Adrenal gland (tissue), 12 donors: ENCODE measurements around the gene DIS3L. TPM values are rescaled to one million over a fixed set of nuclear protein-coding genes. Genes with fewer than 3 reads are reported as not detected.

Experiments
- DNase-seq, 7 donors: peaks; one replicate each; pipeline ENCODE4 v3.0.0-alpha.2; 2019 to 2020
- H3K27ac ChIP-seq, 5 donors: fragments of 200-600 bp; sonication (generic) in 4 of 5; 1 replicate in 3 of 5; 2 replicates in 2 of 5; pipeline versions ENCODE4 v1.5.1 to v1.8.0; 2016 to 2020; ENCODE audit warnings: mild to moderate bottlenecking in 1 of 5
- H3K27me3 ChIP-seq: fragments of 200-600 bp; 2 replicates; pipeline ENCODE4 v1.8.0; 2021
- H3K36me3 ChIP-seq, 2 donors: fragments of 200-600 bp; replicated peaks in 1 of 2; 1 replicate in 1 of 2; 2 replicates in 1 of 2; pipeline versions ENCODE4 v1.5.1 to v1.8.0; 2018 to 2022
- H3K4me1 ChIP-seq, 2 donors: fragments of 200-600 bp; replicated peaks in 1 of 2; 1 replicate in 1 of 2; 2 replicates in 1 of 2; pipeline versions ENCODE4 v1.5.1 to v1.8.0; 2018 to 2021
- H3K4me3 ChIP-seq, 4 donors: fragments of 200-600 bp; sonication (generic) in 3 of 4; one replicate each; pipeline ENCODE4 v1.5.1; 2016 to 2018
- H3K9me3 ChIP-seq, 3 donors: fragments of 200-600 bp; sonication (generic) in 1 of 3; replicated peaks in 1 of 3; 1 replicate in 2 of 3; 2 replicates in 1 of 3; pipeline versions ENCODE4 v1.5.1 to v1.8.0; 2016 to 2021
- CTCF ChIP-seq, 6 experiments: fragments of 450-650 bp in 4 of 6; fragments of 200-600 bp in 2 of 6; sonication (generic) in 1 of 6; IDR thresholded peaks; 1 replicate in 5 of 6; 2 replicates in 1 of 6; pipeline versions ENCODE4 v1.5.1 to v1.8.0; 2016 to 2021; ENCODE audit warnings: antibody characterized with exemption in 6 of 6, mild to moderate bottlenecking in 2 of 6, moderate library complexity in 1 of 6
- POLR2A ChIP-seq, 2 donors: fragments of 450-650 bp; IDR thresholded peaks; one replicate each; pipeline ENCODE4 v1.6.1; 2017; ENCODE audit warnings: antibody characterized with exemption in 2 of 2, mild to moderate bottlenecking in 2 of 2, moderate library complexity in 1 of 2
- WGBS, 4 donors: extraction: QIAGEN DNeasy Blood & Tissue Kit in 2 of 4; methylation state at CpG; one replicate each; pipeline versions ENCODE4 v1.1.5 to v1.1.7; 2013 to 2017; 5-methylcytosine and 5-hydroxymethylcytosine counted together
- intact Hi-C, 2 donors: fragments of 100-400 bp; cut with DNase I; formaldehyde crosslinking; loops; one replicate each; pipeline versions ENCODE4 v1.14.1 to v1.15.0; 2022 to 2023
- polyA plus RNA-seq, 3 donors: library from polyadenylated mRNA; stranded (reverse); fragments of 200-250 nt in 2 of 3; fragments of 350-450 nt in 1 of 3; fragmentation: Illumina TruSeq in 1 of 3; extraction: RNeasy Lipid Tissue Mini Kit (QIAGEN cat#74804) in 1 of 3; gene quantifications; one replicate each; pipeline ENCODE4 v1.2.3, GENCODE V29; 2013 to 2014
- total RNA-seq, 9 donors: library from RNA; depleted of rRNA in 4 of 9; stranded (reverse); fragments of >200 nt in 4 of 9; fragments of 120-200 nt in 1 of 9; fragmentation: NEBNext Ultra II Directional in 1 of 9; extraction: Animal tissue kit (Norgen Biotek cat#: 25700) in 1 of 9; gene quantifications; one replicate each; pipeline versions ENCODE4 v1.1.0 to v1.2.4, GENCODE V29; 2013 to 2023
- donor health status: healthy with polysubstance abuse.
- donor health status: Bipolar disorder and iron deficiency.
- donor health status: DM: yes; HTN: yes; CAD: no.
- donor health status: DM: no; HTN: no; CAD: no.
- donor health status: DM: no; HTN: no; CAD: no.
- donor health status: DM: yes; HTN: yes; CAD: no.

Gene DIS3L
- total and polyA plus RNA-seq, 12 donors = 11.3 to 67.2 (median 39.9) TPM

DNA sequence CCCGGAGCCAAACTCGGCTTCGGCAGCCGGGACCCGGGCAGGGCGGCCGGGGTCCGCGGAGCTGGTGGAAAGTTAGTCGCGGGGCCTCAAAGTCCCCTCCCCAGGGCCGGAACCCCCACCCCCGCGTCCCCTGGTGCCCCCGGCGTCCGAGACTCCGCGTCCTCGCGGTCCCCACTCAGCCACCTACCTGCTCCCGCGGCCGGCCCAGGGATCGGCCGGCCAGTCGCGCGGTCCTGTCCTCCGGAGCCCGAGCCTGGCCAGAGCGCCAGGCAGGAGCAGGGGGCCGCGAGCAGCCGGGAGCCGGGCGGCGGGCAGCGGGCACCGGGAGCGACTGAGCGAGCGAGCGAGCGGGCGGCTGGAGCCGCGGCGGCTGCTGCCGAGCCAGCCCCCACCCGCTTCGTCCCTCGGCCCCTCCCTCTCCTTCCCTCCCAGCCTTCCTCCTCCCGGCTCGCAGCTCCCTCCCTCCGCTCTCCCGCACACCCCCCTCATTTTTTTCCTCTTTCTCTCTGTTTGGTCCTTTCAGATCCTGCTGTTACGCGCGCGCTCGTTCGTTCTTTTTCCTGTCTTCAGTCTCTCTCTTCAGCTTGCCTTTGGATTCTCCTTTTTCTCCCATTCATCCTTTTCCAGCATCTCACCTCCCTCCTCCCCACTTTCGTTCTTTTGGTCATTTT is 39.8 kb upstream of the DIS3L start, which contains the start of gene MEGF11:
MEGF11 (minus strand) TSS at position 333 of the 671 bp plus-strand sequence. CDS start 125,347 bp downstream, outside the sequence.
- Histone ChIP-seq H3K36me3 (no peaks in the 10 kb centered on the region), H3K4me3 (peak within 1 kb of the TSS in 3 of 4 donors; percentile 6 to 69 (median 30)), H3K4me1 (peaks cover 15 to 28% of the 10 kb centered on the region in 2 donors), H3K9me3 (no peaks in the 10 kb centered on the region), H3K27ac (no peak within 1 kb of the TSS), H3K27me3 (peaks cover 20% of the 10 kb centered on the region)
- DNase-seq = peak; percentile 26 to 65 (median 51)
- 0 to 1% (median 0%) methylated on average over 13 to 64 of the region's 64 CpGs for WGBS, 4 donors
- peak in 1 of 2 donors; percentile 20 for TF ChIP-seq POLR2A (IDR thresholded peaks at IDR 0.05)
- TF ChIP-seq CTCF (IDR thresholded peaks at IDR 0.05) = no peak
- intact Hi-C loops = loop anchor here in 1 of 2 donors (2.0 kb wide), 1 partner anchor 35 kb away; no protein-coding TSS in a partner anchor

GRCh38 chr15:66254089-66254950 is 39.0 kb upstream of the DIS3L start:
- TF ChIP-seq CTCF (IDR thresholded peaks at IDR 0.05) = no peak
- TF ChIP-seq POLR2A (IDR thresholded peaks at IDR 0.05) = no peak
- Histone ChIP-seq H3K36me3 (no peaks in the 10 kb centered on the region), H3K27me3 (peaks cover 20% of the 10 kb centered on the region), H3K27ac (no peak overlapping the region), H3K4me3 (peak overlapping the region in 2 of 4 donors; percentile 30 to 69), H3K9me3 (no peaks in the 10 kb centered on the region), H3K4me1 (peaks cover 15 to 28% of the 10 kb centered on the region in 2 donors)
- DNase-seq = no peak
- intact Hi-C loops = no loop called here
- 18 to 26% (median 23%) methylated on average over 23 to 36 of the region's 36 CpGs for WGBS, 4 donors

GRCh38 chr15:66254951-66255676 is 38.3 kb upstream of the DIS3L start:
- TF ChIP-seq CTCF (IDR thresholded peaks at IDR 0.05) (no peak), POLR2A (IDR thresholded peaks at IDR 0.05) (no peak)
- Histone ChIP-seq H3K4me1 (peaks cover 15 to 28% of the 10 kb centered on the region in 2 donors), H3K9me3 (no peaks in the 10 kb centered on the region), H3K27me3 (peaks cover 20% of the 10 kb centered on the region), H3K36me3 (no peaks in the 10 kb centered on the region), H3K4me3 (no peak overlapping the region), H3K27ac (no peak overlapping the region)
- 47 to 62% (median 49%) methylated on average over 15 to 19 of the region's 19 CpGs for WGBS, 4 donors
- intact Hi-C loops = no loop called here
- DNase-seq = no peak

DNA sequence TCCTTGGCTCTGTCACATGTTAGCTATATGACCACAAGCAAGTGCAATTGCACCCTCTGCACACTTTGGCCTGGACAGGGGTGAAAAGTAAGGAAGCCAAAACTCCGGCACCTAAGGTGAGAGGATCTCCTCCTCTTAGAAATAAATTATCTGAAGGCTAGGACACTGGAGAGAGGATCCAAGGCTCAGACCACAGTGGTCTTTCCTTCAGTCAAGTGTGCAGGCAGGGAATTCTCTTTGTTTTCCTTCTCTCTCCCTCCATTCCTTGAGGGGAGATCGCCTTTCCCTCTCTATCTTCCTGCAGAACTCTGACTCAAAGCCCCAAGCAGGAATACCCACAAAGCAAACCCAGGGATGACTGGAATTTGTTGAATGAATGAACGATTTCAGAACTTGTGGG is 36.7 kb upstream of the DIS3L start:
- H3K9me3 ChIP-seq = no peaks in the 10 kb centered on the region
- no peak for TF ChIP-seq CTCF (IDR thresholded peaks at IDR 0.05)
- TF ChIP-seq POLR2A (IDR thresholded peaks at IDR 0.05) = no peak
- intact Hi-C loops = no loop called here
- 70 to 78% (median 72%) methylated on average over 3 of the region's 3 CpGs for WGBS, 4 donors
- peaks cover 15 to 26% of the 10 kb centered on the region in 2 donors for H3K4me1 ChIP-seq
- H3K27me3 ChIP-seq = peaks cover 20% of the 10 kb centered on the region
- no peak for DNase-seq
- no peak overlapping the region for H3K4me3 ChIP-seq
- H3K36me3 ChIP-seq = no peaks in the 10 kb centered on the region
- no peak overlapping the region for H3K27ac ChIP-seq
